Retinal pigment epithelial cell (primary cell): ENCODE data around the gene ZNF778.
A peak's percentile ranks its signal among the peaks of the same experiment; 100 is the strongest.
"Not testable (repeated sequence)": the region's sequence is repeated elsewhere in the genome, so short reads cannot be mapped to it uniquely, and the experiment has no call there.

Experiments
- DNase-seq: peaks from one replicate; pipeline ENCODE4 v3.0.0-alpha.2; 2010; ENCODE audit warnings: low read depth
- H3K4me3 ChIP-seq: 2 replicates; pipeline ENCODE4 v1.5.1; 2011; ENCODE audit warnings: mild to moderate bottlenecking, low read length, control low read depth, moderate library complexity
- TF ChIP-seq, protein P1 (sequence below): conservative IDR thresholded peaks from 2 replicates; pipeline ENCODE4 v1.5.1; 2011; ENCODE audit warnings: low read depth, low read length, control low read depth, inconsistent platforms

The ZNF778 gene

GRCh38 chr16:89246383-89246902, 28.9 kb downstream of the ZNF778 start:
- TF ChIP-seq, protein P1, sequence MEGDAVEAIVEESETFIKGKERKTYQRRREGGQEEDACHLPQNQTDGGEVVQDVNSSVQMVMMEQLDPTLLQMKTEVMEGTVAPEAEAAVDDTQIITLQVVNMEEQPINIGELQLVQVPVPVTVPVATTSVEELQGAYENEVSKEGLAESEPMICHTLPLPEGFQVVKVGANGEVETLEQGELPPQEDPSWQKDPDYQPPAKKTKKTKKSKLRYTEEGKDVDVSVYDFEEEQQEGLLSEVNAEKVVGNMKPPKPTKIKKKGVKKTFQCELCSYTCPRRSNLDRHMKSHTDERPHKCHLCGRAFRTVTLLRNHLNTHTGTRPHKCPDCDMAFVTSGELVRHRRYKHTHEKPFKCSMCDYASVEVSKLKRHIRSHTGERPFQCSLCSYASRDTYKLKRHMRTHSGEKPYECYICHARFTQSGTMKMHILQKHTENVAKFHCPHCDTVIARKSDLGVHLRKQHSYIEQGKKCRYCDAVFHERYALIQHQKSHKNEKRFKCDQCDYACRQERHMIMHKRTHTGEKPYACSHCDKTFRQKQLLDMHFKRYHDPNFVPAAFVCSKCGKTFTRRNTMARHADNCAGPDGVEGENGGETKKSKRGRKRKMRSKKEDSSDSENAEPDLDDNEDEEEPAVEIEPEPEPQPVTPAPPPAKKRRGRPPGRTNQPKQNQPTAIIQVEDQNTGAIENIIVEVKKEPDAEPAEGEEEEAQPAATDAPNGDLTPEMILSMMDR = peak; percentile 21
- H3K4me3 ChIP-seq = peak overlapping the region; percentile 35
- no peak for DNase-seq

- peak; percentile 22 for DNase-seq
- peak overlapping the region; percentile 46 for H3K4me3 ChIP-seq
- TF ChIP-seq, protein P1 = no peak
These were observed 29.6 kb downstream of the ZNF778 start for GRCh38 chr16:89246903-89247733.

DNA sequence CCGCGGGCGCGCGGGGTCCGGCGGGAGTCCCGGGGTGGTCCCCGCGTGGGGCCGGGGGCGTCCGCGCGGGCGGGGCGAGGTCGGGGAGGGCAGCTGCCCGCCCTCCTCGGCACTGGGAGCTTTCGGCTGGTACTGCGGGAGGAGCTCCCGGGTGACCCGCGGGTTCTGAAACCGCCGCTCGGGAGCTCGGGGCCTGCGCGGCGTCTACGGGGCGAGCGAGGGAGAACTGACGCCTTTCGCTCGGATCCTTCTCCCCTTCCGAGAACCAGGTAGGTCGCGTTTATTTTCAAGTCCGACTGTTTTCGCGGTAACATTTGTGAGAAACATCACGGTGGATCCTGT, 30.2 kb downstream of the ZNF778 start:
- not testable (repeated sequence) for DNase-seq
- H3K4me3 ChIP-seq = peak overlapping the region; percentile 46

GRCh38 chr16:89248196-89248982, 30.9 kb downstream of the ZNF778 start:
- no peak for DNase-seq
- TF ChIP-seq, protein P1 = no peak
- peak overlapping the region; percentile 46 for H3K4me3 ChIP-seq

DNA sequence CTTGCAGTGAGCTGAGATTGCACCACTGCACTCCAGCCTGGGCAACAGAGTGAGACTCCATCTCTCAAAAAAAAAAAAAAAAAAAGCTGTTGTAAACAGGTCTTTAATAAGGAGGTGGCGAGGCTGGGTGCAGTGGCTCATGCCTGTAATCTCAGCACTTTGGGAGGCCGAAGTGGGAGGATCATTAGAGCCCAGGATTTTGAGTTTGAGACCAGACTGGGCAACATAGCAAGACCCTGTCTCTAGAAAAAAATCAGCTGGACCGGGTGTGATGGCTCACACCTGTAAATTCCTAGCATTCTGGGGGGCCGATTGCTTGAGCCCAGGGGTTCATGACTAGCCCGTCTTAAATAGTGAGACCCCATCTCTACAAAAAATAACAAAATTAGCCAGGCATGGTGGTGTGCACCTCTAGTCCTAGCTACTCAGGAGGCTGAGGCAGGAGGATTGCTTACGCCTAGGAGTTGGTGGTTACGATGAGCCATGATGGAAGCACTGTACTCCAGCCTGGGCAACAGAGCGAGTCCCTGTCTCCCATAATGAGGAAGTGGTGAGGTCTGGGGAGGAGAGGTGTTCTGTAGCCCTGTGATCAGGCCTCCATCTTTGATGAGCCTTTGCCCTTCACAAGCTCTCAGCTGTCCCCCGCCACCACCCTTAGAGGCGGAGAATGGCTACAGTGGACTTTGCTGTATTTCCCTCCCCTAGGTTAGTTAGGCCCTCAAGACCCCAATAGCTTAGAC, 36.2 kb downstream of the ZNF778 start:
- no peak overlapping the region for H3K4me3 ChIP-seq
- TF ChIP-seq, protein P1 = no peak
- no peak for DNase-seq

- DNase-seq = no peak
- peak overlapping the region; percentile 6 for H3K4me3 ChIP-seq
- TF ChIP-seq, protein P1 = no peak
These were observed 39.2 kb downstream of the ZNF778 start for GRCh38 chr16:89256651-89257254.
